ENCODE measurements around the gene CTDSP1. TPM values are rescaled to one million over a fixed set of nuclear protein-coding genes. Genes with fewer than 3 reads are reported as not detected.

Gene CTDSP1
- total RNA-seq, 1 experiment from 2014 or later, result 52.3 TPM

DNA sequence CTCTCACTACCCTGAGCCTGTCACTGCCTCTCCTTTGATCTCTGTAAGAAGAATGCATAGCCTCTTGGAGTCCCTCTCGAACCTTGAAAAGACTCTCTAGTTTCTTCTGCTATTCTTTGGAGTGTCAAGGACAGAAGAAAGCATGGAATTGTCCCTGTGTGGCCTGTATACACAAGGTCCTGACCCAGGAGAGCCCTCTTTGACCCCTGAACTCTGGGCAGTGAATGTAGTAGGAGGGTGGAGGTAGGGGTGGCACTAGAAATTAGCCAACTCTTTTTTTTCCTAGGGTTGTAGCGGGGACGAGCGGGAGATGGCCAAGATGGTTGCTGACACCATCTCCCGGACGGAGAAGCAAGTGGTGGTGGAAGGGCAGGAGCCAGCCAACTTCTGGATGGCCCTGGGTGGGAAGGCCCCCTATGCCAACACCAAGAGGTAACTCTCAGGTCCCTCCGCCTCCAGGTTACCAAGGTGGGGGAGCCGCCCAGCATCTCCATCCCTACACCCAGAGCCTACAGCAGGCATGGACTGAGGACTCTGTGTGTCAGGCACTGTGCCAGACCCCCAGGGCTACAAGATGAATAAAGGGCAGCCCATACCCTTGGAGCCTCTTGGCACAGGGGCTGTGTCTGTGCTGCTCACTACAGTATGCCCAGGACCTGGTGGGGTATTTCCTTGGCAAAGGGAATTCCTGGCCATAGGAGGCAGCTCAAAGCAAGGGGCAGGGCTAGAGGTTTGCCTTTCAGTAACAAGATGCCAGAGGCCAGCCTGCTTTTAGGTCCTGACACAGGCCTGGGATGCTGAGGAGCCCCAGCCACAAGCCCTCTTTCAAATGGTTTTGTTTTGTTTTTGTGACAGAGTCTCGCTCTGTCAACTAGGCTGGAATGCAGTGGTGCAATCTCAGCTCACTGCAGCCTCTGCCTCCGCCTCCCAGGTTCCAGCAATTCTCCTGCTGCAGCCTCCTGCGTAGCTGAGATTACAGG is 35.6 kb downstream of the CTDSP1 start:
- Histone ChIP-seq H3K23me2 (ENCODE audit: insufficient read length, low read depth, low read length, poor library complexity, severe bottlenecking) (no peaks in the 10 kb centered on the region), H3K4me1 (ENCODE audit: insufficient read depth, low read length) (no peaks in the 10 kb centered on the region), H2BK15ac (ENCODE audit: low read depth, low read length) (no peak overlapping the region), H2BK20ac (ENCODE audit: low read depth, low read length, poor library complexity, severe bottlenecking) (no peak overlapping the region), H3K79me1 (ENCODE audit: insufficient read depth, low read depth, low read length, poor library complexity, severe bottlenecking) (no peaks in the 10 kb centered on the region), H2AK5ac (ENCODE audit: insufficient read length, low read length) (no peak overlapping the region), H3K79me2 (ENCODE audit: insufficient read depth, low read length) (no peaks in the 10 kb centered on the region), H3K9ac (ENCODE audit: extremely low read depth, insufficient read length, low read length) (no peak overlapping the region), H3K27me3 (ENCODE audit: insufficient read depth, low read length) (no peaks in the 10 kb centered on the region), H4K8ac (replicated peaks; ENCODE audit: insufficient read length, low read depth, low read length) (no peak overlapping the region), H2BK120ac (ENCODE audit: low read depth, low read length, poor library complexity, severe bottlenecking) (no peak overlapping the region), H3K14ac (ENCODE audit: insufficient read depth, low read length) (no peak overlapping the region), H3T11ph (ENCODE audit: low read length) (no peak overlapping the region), H4K5ac (ENCODE audit: insufficient read length, low read depth, low read length) (no peak overlapping the region), H3K4ac (ENCODE audit: low read depth, low read length) (no peak overlapping the region), H2BK5ac (ENCODE audit: insufficient read length, low read length) (no peak overlapping the region), H2AFZ (ENCODE audit: low read length) (no peak overlapping the region), H3K9me3 (ENCODE audit: control insufficient read depth, low read depth, low read length) (no peaks in the 10 kb centered on the region), H4K91ac (ENCODE audit: insufficient read length, low read depth, low read length) (no peak overlapping the region), H2BK12ac (ENCODE audit: insufficient read length, low read depth, low read length) (no peak overlapping the region), H3K23ac (ENCODE audit: insufficient read length, low read depth, low read length) (no peak overlapping the region), H3K4me2 (ENCODE audit: insufficient read depth, insufficient read length, low read length) (no peak overlapping the region), H4K20me1 (ENCODE audit: control insufficient read depth, insufficient read depth, insufficient read length) (no peaks in the 10 kb centered on the region), H3K27ac (ENCODE audit: insufficient read length, low read depth, low read length) (no peak overlapping the region), H3K56ac (ENCODE audit: insufficient read length, low read depth, low read length) (no peak overlapping the region), H3K18ac (ENCODE audit: insufficient read length, low read depth, low read length) (no peak overlapping the region)
- Mint-ChIP-seq H3K4me3 (no peak overlapping the region), H3K4me1 (no peaks in the 10 kb centered on the region), H3K9me3 (no peaks in the 10 kb centered on the region), H3K36me3 (ENCODE audit: insufficient read depth in 1 of 3, low read depth in 3 of 3) (no peaks in the 10 kb centered on the region), H3K27me3 (ENCODE audit: low read depth) (peaks cover 1% of the 10 kb centered on the region), H3K27ac (no peak overlapping the region; a peak in 2 of 7 replicates)
- WGBS (ENCODE audit: extremely low coverage, insufficient read length, low lambda C conversion rate), result no CpG with 5 or more reads among the region's 11 CpGs
- TF ChIP-seq CTCF (conservative IDR thresholded peaks at IDR 0.05), result no peak
- no peak for DNase-seq

Measured in H9 (cell line).